Tibial nerve (tissue), 4 donors: ENCODE measurements around the gene TBC1D14. TPM values are rescaled to one million over a fixed set of nuclear protein-coding genes. Genes with fewer than 3 reads are reported as not detected.

Experiments used
- DNase-seq, 2 donors: peaks; one replicate each; pipeline ENCODE4 v3.0.0-alpha.2; 2019; ENCODE audit warnings: low spot score in 2 of 2
- H3K27ac ChIP-seq, 4 donors: fragments of 200-600 bp; sonication (generic) in 3 of 4; one replicate each; pipeline ENCODE4 v1.5.1; 2017 to 2019; ENCODE audit warnings: mild to moderate bottlenecking in 1 of 4
- H3K27me3 ChIP-seq, 2 donors: fragments of 200-600 bp; sonication (generic) in 1 of 2; one replicate each; pipeline versions ENCODE4 v1.5.1 to v1.6.0; 2017 to 2019
- H3K36me3 ChIP-seq, 3 donors: fragments of 200-600 bp; sonication (generic); one replicate each; pipeline ENCODE4 v1.5.1; 2018 to 2019
- H3K4me1 ChIP-seq, 4 donors: fragments of 200-600 bp; sonication (generic) in 3 of 4; one replicate each; pipeline ENCODE4 v1.5.1; 2017 to 2019
- H3K4me3 ChIP-seq, 4 donors: fragments of 200-600 bp; sonication (generic) in 3 of 4; one replicate each; pipeline ENCODE4 v1.5.1; 2017 to 2019; ENCODE audit warnings: mild to moderate bottlenecking in 1 of 4, moderate library complexity in 1 of 4
- H3K9me3 ChIP-seq, 4 donors: fragments of 200-600 bp; sonication (generic) in 3 of 4; one replicate each; pipeline ENCODE4 v1.5.1; 2017 to 2019
- EP300 ChIP-seq, 2 donors: sonication (generic); formaldehyde crosslinking; IDR thresholded peaks; one replicate each; pipeline ENCODE4 v1.6.1; 2017; ENCODE audit warnings: antibody characterized with exemption in 2 of 2, mild to moderate bottlenecking in 1 of 2
- POLR2A ChIP-seq, 2 donors: fragments of 450-650 bp; IDR thresholded peaks; one replicate each; pipeline ENCODE4 v1.6.1; 2017; ENCODE audit warnings: antibody characterized with exemption in 2 of 2, mild to moderate bottlenecking in 2 of 2, moderate library complexity in 2 of 2
- WGBS, 2 donors: methylation state at CpG; one replicate each; pipeline ENCODE4 v1.1.5; 2018; 5-methylcytosine and 5-hydroxymethylcytosine counted together
- total RNA-seq, 4 donors: library from RNA; depleted of rRNA; stranded (reverse); fragments of >200 nt; gene quantifications; one replicate each; pipeline ENCODE4 v1.1.0, GENCODE V29; 2016
- TF ChIP-seq, protein P1 (sequence below), 5 experiments: fragments of 200-600 bp in 3 of 5; fragments of 450-650 bp in 2 of 5; sonication (generic) in 3 of 5; IDR thresholded peaks; one replicate each; pipeline ENCODE4 v1.5.1; 2016 to 2019; ENCODE audit warnings: antibody characterized with exemption in 5 of 5, mild to moderate bottlenecking in 3 of 5, moderate library complexity in 2 of 5

Gene TBC1D14
- total RNA-seq, 4 donors from 2014 or later: 46.9 to 65.7 (median 51.3) TPM

DNA sequence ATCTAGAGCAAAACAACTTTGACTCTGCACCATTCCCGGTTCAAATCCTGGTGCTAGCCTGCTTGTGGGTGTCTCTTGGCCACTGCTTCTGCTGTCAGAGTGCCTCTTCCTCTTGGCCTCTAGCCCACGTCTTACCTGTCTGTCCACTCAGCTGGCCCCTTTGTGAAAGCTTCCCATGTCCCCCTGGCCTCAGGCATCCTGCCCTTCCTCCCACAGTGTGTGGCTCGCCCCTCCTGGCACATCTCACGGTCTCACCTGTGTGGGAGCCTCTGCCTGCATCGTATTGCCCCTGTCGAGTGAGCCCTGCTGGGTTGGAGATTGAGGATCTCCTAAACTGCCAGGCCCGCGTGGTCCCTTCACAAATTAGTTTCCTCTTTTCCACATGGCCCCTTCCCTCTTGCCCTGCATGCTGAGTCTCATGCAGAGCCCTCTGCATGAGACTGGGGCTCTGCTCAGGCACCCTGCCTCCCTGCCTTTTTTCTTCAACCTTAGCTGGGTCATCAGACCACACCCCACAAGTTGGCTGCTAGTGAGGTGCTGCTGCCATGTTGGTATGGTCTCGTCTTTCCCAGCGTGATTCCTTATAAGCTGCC, 79.8 kb downstream of the TBC1D14 start:
- TF ChIP-seq EP300 (IDR thresholded peaks at IDR 0.05): no peak
- TF ChIP-seq, protein P1, sequence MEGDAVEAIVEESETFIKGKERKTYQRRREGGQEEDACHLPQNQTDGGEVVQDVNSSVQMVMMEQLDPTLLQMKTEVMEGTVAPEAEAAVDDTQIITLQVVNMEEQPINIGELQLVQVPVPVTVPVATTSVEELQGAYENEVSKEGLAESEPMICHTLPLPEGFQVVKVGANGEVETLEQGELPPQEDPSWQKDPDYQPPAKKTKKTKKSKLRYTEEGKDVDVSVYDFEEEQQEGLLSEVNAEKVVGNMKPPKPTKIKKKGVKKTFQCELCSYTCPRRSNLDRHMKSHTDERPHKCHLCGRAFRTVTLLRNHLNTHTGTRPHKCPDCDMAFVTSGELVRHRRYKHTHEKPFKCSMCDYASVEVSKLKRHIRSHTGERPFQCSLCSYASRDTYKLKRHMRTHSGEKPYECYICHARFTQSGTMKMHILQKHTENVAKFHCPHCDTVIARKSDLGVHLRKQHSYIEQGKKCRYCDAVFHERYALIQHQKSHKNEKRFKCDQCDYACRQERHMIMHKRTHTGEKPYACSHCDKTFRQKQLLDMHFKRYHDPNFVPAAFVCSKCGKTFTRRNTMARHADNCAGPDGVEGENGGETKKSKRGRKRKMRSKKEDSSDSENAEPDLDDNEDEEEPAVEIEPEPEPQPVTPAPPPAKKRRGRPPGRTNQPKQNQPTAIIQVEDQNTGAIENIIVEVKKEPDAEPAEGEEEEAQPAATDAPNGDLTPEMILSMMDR (IDR thresholded peaks at IDR 0.05): no peak
- TF ChIP-seq POLR2A (IDR thresholded peaks at IDR 0.05): no peak
- no peaks in the 10 kb centered on the region for H3K9me3 ChIP-seq
- no peak overlapping the region for H3K4me3 ChIP-seq
- H3K4me1 ChIP-seq: peaks cover 0 to 83% (median 40%) of the 10 kb centered on the region in 4 donors
- 80 to 82% methylated on average over 10 of the region's 10 CpGs for WGBS, 2 donors
- H3K27ac ChIP-seq: no peak overlapping the region
- no peaks in the 10 kb centered on the region for H3K36me3 ChIP-seq
- H3K27me3 ChIP-seq: no peaks in the 10 kb centered on the region
- no peak for DNase-seq

- H3K27ac ChIP-seq: peak overlapping the region in 2 of 4 donors; percentile 76 to 77
- 69 to 72% methylated on average over 6 of the region's 6 CpGs for WGBS, 2 donors
- no peaks in the 10 kb centered on the region for H3K9me3 ChIP-seq
- H3K4me3 ChIP-seq: no peak overlapping the region
- no peak for TF ChIP-seq EP300 (IDR thresholded peaks at IDR 0.05)
- TF ChIP-seq POLR2A (IDR thresholded peaks at IDR 0.05): no peak
- TF ChIP-seq, protein P1 (IDR thresholded peaks at IDR 0.05): no peak
- H3K36me3 ChIP-seq: peaks cover 0 to 9% (median 4%) of the 10 kb centered on the region in 3 donors
- peaks cover 0 to 70% (median 31%) of the 10 kb centered on the region in 4 donors for H3K4me1 ChIP-seq
- no peaks in the 10 kb centered on the region for H3K27me3 ChIP-seq
- DNase-seq: no peak
Observed at GRCh38 chr4:6990661-6991060, 81.0 kb downstream of the TBC1D14 start.

DNA sequence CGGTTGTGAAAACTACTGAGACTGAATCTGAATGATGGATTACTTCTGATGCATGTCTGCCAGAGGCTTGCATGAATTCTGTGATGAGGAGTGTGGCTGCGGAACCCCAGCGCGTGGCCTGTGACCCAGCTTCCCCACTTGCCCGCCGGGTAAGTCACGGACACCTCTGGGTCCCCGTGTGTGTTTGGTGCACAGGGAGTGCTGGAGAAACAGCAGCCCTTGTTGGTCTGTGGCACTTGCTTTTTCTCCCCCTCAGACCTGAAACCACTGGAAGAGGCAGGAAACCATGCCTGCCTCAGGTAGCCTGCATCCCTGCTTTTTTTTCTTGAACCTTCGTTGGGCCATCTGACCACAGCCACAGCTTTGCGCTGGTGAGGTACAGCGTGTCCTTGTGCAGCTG, 81.6 kb downstream of the TBC1D14 start:
- Histone ChIP-seq H3K27ac (peak overlapping the region in 3 of 4 donors; percentile 31 to 77 (median 76)), H3K4me3 (peak overlapping the region in 1 of 4 donors; percentile 19)

GRCh38 chr4:6991771-6992557, 82.3 kb downstream of the TBC1D14 start:
- Histone ChIP-seq H3K9me3 (no peaks in the 10 kb centered on the region), H3K4me3 (peak overlapping the region in 1 of 4 donors; percentile 19), H3K36me3 (peaks cover 0 to 22% (median 4%) of the 10 kb centered on the region in 3 donors), H3K27ac (peak overlapping the region in 3 of 4 donors; percentile 31 to 77 (median 76)), H3K27me3 (no peaks in the 10 kb centered on the region), H3K4me1 (peaks cover 0 to 64% (median 25%) of the 10 kb centered on the region in 4 donors)
- TF ChIP-seq EP300 (IDR thresholded peaks at IDR 0.05): peak in 1 of 2 donors; percentile 17
- TF ChIP-seq, protein P1 (IDR thresholded peaks at IDR 0.05): no peak
- WGBS, 2 donors: 38 to 40% methylated on average over 15 of the region's 15 CpGs
- peak in 1 of 2 donors; percentile 49 for DNase-seq

More for the DNA sequence above, 81.6 kb downstream of the TBC1D14 start:
- peaks cover 0 to 64% (median 25%) of the 10 kb centered on the region in 4 donors for H3K4me1 ChIP-seq
- H3K36me3 ChIP-seq: peaks cover 0 to 15% (median 4%) of the 10 kb centered on the region in 3 donors
- H3K9me3 ChIP-seq: no peaks in the 10 kb centered on the region
- TF ChIP-seq, protein P1 (IDR thresholded peaks at IDR 0.05): no peak
- TF ChIP-seq EP300 (IDR thresholded peaks at IDR 0.05) (no peak), POLR2A (IDR thresholded peaks at IDR 0.05) (no peak)
- DNase-seq: no peak
- WGBS, 2 donors: 62 to 66% methylated on average over 10 to 11 of the region's 11 CpGs
- H3K27me3 ChIP-seq: no peaks in the 10 kb centered on the region
